SK-N-SH (cell line): Measurements from ENCODE around the gene SCN7A. TPM values are rescaled to one million over a fixed set of nuclear protein-coding genes. Genes with fewer than 3 reads are reported as not detected.
A peak's percentile ranks its signal among the peaks of the same experiment; 100 is the strongest.

Experiments used
- CTCF ChIA-PET: fragments of 300-600, 350-600 bp; formaldehyde crosslinking; extraction: SDS; loops from one replicate; lab custom pipeline; 2021; lab: Yijun Ruan, JAX
- POLR2A ChIA-PET: fragments of 350-600 bp; sonication (Branson Sonifier 250); formaldehyde crosslinking; extraction: SDS; loops from one replicate; lab custom pipeline; 2020; ENCODE audit warnings: antibody characterized with exemption, inconsistent platforms; lab: Yijun Ruan, JAX
- DNase-seq: peaks from one replicate; pipeline ENCODE4 v3.0.0; 2012
- H2AFZ ChIP-seq: fragments of 200-600 bp; sonication (generic); 2 replicates; pipeline ENCODE4 v1.8.1; 2016; ENCODE audit warnings: antibody characterized with exemption, mild to moderate bottlenecking, low read depth
- H3F3A ChIP-seq: fragments of 200-600 bp; sonication (generic); replicated peaks from 2 replicates; pipeline ENCODE3; 2016; ENCODE audit warnings: antibody characterized with exemption, mild to moderate bottlenecking; ENCODE audit not compliant: insufficient read depth
- H3K27ac ChIP-seq, 2 experiments: fragments of 200-500 bp in 1 of 2; fragments of 200-600 bp in 1 of 2; sonication (Bioruptor generic) in 1 of 2; sonication (generic), shearing (Covaris generic) in 1 of 2; 2 replicates each; pipeline versions ENCODE4 v1.5.1 to v1.6.1; 2014 to 2016; ENCODE audit warnings: low read depth in 2 of 2, inconsistent platforms in 1 of 2, low read length in 1 of 2, mild to moderate bottlenecking in 1 of 2, mixed read lengths in 1 of 2
- H3K27me3 ChIP-seq: fragments of 200-600 bp; sonication (generic), shearing (Covaris generic); 2 replicates; pipeline ENCODE4 v1.6.1; 2016; ENCODE audit warnings: mixed run types; ENCODE audit not compliant: insufficient read depth
- H3K36me3 ChIP-seq, 2 experiments: fragments of 200-500 bp in 1 of 2; fragments of 200-600 bp in 1 of 2; sonication (Bioruptor generic) in 1 of 2; sonication (generic) in 1 of 2; replicated peaks in 1 of 2; 2 replicates each; pipeline versions ENCODE3 to v1.5.1; 2014 to 2016; ENCODE audit warnings: low read length in 1 of 2, mild to moderate bottlenecking in 1 of 2; ENCODE audit not compliant: insufficient read depth in 2 of 2, control insufficient read depth in 1 of 2
- H3K4me1 ChIP-seq, 2 experiments: fragments of 200-500 bp in 1 of 2; fragments of 200-600 bp in 1 of 2; sonication (Bioruptor generic) in 1 of 2; sonication (generic), shearing (Covaris generic) in 1 of 2; 2 replicates each; pipeline versions ENCODE4 v1.5.1 to v1.6.1; 2014 to 2016; ENCODE audit warnings: low read depth in 1 of 2, low read length in 1 of 2, mixed run types in 1 of 2; ENCODE audit not compliant: insufficient read depth in 2 of 2, control insufficient read depth in 1 of 2
- H3K4me2 ChIP-seq: fragments of 200-600 bp; sonication (generic), shearing (Covaris generic); 2 replicates; pipeline ENCODE4 v1.6.1; 2017; ENCODE audit warnings: mixed run types
- H3K4me3 ChIP-seq, 2 experiments: fragments of 200-500 bp in 1 of 2; fragments of 200-600 bp in 1 of 2; sonication (Bioruptor generic) in 1 of 2; sonication (generic), shearing (Covaris generic) in 1 of 2; 2 replicates each; pipeline versions ENCODE4 v1.5.1 to v1.8.1; 2014 to 2016; ENCODE audit warnings: low read depth in 2 of 2, inconsistent platforms in 1 of 2, low read length in 1 of 2, mild to moderate bottlenecking in 1 of 2, mixed read lengths in 1 of 2, moderate library complexity in 1 of 2
- H3K79me2 ChIP-seq: fragments of 200-600 bp; sonication (generic); 2 replicates; pipeline ENCODE4 v1.8.1; 2017; ENCODE audit warnings: mild to moderate bottlenecking; ENCODE audit not compliant: insufficient read depth
- H3K9ac ChIP-seq: fragments of 200-600 bp; sonication (generic); 2 replicates; pipeline ENCODE4 v1.6.1; 2017; ENCODE audit warnings: mixed run types
- H3K9me2 ChIP-seq: fragments of 200-600 bp; sonication (generic); 2 replicates; pipeline ENCODE4 v1.6.1; 2017; ENCODE audit warnings: mixed run types
- H3K9me3 ChIP-seq: fragments of 200-600 bp; sonication (generic); 2 replicates; pipeline ENCODE4 v1.6.1; 2017; ENCODE audit warnings: mixed run types, mild to moderate bottlenecking, moderate library complexity
- H4K20me1 ChIP-seq: fragments of 200-600 bp; sonication (generic); 2 replicates; pipeline ENCODE4 v1.6.1; 2017; ENCODE audit warnings: mild to moderate bottlenecking, mixed run types; ENCODE audit not compliant: insufficient read depth
- ELF1 ChIP-seq: IDR thresholded peaks from 2 replicates; pipeline ENCODE4 v1.4.0; 2012
- EZH2phosphoT487 ChIP-seq: fragments of 200-600 bp; sonication (generic); IDR thresholded peaks from 2 replicates; pipeline ENCODE4 v1.6.1; 2017; ENCODE audit warnings: low read depth, mixed run types, mild to moderate bottlenecking, antibody characterized with exemption, moderate library complexity, borderline replicate concordance
- FOXJ3 ChIP-seq: sonication (generic); formaldehyde crosslinking; IDR thresholded peaks from 2 replicates; pipeline ENCODE4 v1.5.1; 2020; ENCODE audit warnings: mild to moderate bottlenecking, missing genetic modification reagents
- FOXM1 ChIP-seq: IDR thresholded peaks from 2 replicates; pipeline ENCODE4 v1.4.0; 2012; ENCODE audit warnings: low read depth, mild to moderate bottlenecking
- GABPA ChIP-seq: IDR thresholded peaks from 2 replicates; pipeline ENCODE4 v1.4.0; 2012; ENCODE audit warnings: low read depth, mild to moderate bottlenecking
- MEF2A ChIP-seq: IDR thresholded peaks from 2 replicates; pipeline ENCODE4 v1.4.0; 2012; ENCODE audit warnings: low read depth, borderline replicate concordance
- MXI1 ChIP-seq: IDR thresholded peaks from 2 replicates; pipeline ENCODE4 v1.6.1; 2012; ENCODE audit warnings: mild to moderate bottlenecking, low read depth, low read length, improper control_type of control experiment
- NRF1 ChIP-seq: IDR thresholded peaks from 2 replicates; pipeline ENCODE4 v1.6.1; 2012; ENCODE audit warnings: low read depth, mild to moderate bottlenecking, low read length
- POLR2AphosphoS5 ChIP-seq: IDR thresholded peaks from 2 replicates; pipeline ENCODE4 v1.6.1; 2012; ENCODE audit warnings: low read depth, low read length
- RAD21 ChIP-seq: IDR thresholded peaks from 2 replicates; pipeline ENCODE4 v1.6.1; 2012; ENCODE audit warnings: mild to moderate bottlenecking, low read length
- RCOR1 ChIP-seq: fragments of 150-350 bp; IDR thresholded peaks from 2 replicates; pipeline ENCODE4 v1.6.1; 2017; ENCODE audit warnings: antibody characterized with exemption, low read length
- TAF1 ChIP-seq: IDR thresholded peaks from 2 replicates; pipeline ENCODE4 v1.6.1; 2012; ENCODE audit warnings: low read depth, mild to moderate bottlenecking, low read length, moderate library complexity, borderline replicate concordance
- TCF12 ChIP-seq: IDR thresholded peaks from 2 replicates; pipeline ENCODE4 v1.4.0; 2012
- USF1 ChIP-seq: IDR thresholded peaks from 2 replicates; pipeline ENCODE4 v1.4.0; 2012; ENCODE audit warnings: low read depth, borderline replicate concordance
- USF2 ChIP-seq: fragments of 150-350 bp; IDR thresholded peaks from 2 replicates; pipeline ENCODE4 v1.6.1; 2017; ENCODE audit warnings: antibody characterized with exemption, low read length, low read depth, borderline replicate concordance
- WGBS: methylation state at CpG from one replicate; pipeline ENCODE4 v1.1.6; 2017; ENCODE audit warnings: low lambda C conversion rate; 5-methylcytosine and 5-hydroxymethylcytosine counted together
- polyA plus RNA-seq, 3 experiments: library from polyadenylated mRNA; depleted of rRNA; stranded (reverse); fragments of >200 nt; gene quantifications; 2 replicates each; pipeline ENCODE4 v1.2.3, GENCODE V29; 2012
- TF ChIP-seq, protein P1 (sequence below): IDR thresholded peaks from 2 replicates; pipeline ENCODE4; 2012
- TF ChIP-seq, protein P2 (sequence below): IDR thresholded peaks from 2 replicates; pipeline ENCODE4 v1.4.0; 2012; ENCODE audit warnings: low read depth, borderline replicate concordance
- TF ChIP-seq, protein P3 (sequence below): fragments of 150-350 bp; IDR thresholded peaks from 2 replicates; pipeline ENCODE4 v1.6.1; 2016; ENCODE audit warnings: mild to moderate bottlenecking, low read depth, low read length

SCN7A gene
- polyA plus RNA-seq, 1 of the 3 experiments (the other 2 are of a cell fraction) = 0.02 TPM

DNA sequence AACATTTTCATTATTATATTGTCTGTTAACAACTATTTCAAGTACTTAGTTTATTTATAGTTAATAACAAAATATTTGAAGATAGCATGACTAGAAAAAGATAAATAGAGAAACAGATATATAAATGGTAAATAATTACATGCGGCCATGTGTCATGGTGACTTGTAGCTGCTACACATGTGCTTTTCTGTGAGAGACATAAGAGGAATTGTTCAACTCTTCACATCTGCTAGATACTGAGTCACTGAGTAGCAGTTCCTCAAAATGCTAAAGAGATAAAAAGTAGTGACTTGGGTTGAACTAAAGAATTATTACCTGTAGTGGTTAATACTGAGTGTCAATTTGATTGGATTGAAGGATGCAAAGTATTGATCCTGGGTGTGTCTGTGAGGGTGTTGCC lies 80.8 kb downstream of the SCN7A start:
- Histone ChIP-seq H3K4me3 (no peak overlapping the region), H3K9ac (no peak overlapping the region), H3K79me2 (no peaks in the 10 kb centered on the region), H3K4me1 (peaks cover 2 to 29% of the 10 kb centered on the region in 2 experiments; a peak in 3 of 4 replicates), H3K9me2 (no peaks in the 10 kb centered on the region), H3F3A (peaks cover 33% of the 10 kb centered on the region), H3K9me3 (no peaks in the 10 kb centered on the region), H3K36me3 (peaks cover 0 to 4% of the 10 kb centered on the region in 2 experiments), H4K20me1 (no peaks in the 10 kb centered on the region), H2AFZ (peak overlapping the region; percentile 75; the same call in 1 of the 2 replicates), H3K27me3 (no peaks in the 10 kb centered on the region), H3K27ac (peak overlapping the region in 1 of 2 experiments; percentile 92; a peak in 2 of 4 replicates)
- CTCF ChIA-PET = no interaction called here
- POLR2A ChIA-PET = no interaction called here
- no peak for DNase-seq
- WGBS = 84% methylated on average over 1 of the region's 1 CpG
- TF ChIP-seq FOXM1 = no peak
- TF ChIP-seq ELF1 = no peak
- no peak for TF ChIP-seq MXI1
- TF ChIP-seq, protein P1, sequence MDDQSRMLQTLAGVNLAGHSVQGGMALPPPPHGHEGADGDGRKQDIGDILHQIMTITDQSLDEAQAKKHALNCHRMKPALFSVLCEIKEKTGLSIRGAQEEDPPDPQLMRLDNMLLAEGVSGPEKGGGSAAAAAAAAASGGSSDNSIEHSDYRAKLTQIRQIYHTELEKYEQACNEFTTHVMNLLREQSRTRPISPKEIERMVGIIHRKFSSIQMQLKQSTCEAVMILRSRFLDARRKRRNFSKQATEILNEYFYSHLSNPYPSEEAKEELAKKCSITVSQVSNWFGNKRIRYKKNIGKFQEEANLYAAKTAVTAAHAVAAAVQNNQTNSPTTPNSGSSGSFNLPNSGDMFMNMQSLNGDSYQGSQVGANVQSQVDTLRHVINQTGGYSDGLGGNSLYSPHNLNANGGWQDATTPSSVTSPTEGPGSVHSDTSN = no peak
- TF ChIP-seq GABPA = no peak
- no peak for TF ChIP-seq RAD21
- TF ChIP-seq USF1 = no peak
- no peak for TF ChIP-seq TAF1
- TF ChIP-seq EZH2phosphoT487 = no peak
- no peak for TF ChIP-seq TCF12
- TF ChIP-seq, protein P2, sequence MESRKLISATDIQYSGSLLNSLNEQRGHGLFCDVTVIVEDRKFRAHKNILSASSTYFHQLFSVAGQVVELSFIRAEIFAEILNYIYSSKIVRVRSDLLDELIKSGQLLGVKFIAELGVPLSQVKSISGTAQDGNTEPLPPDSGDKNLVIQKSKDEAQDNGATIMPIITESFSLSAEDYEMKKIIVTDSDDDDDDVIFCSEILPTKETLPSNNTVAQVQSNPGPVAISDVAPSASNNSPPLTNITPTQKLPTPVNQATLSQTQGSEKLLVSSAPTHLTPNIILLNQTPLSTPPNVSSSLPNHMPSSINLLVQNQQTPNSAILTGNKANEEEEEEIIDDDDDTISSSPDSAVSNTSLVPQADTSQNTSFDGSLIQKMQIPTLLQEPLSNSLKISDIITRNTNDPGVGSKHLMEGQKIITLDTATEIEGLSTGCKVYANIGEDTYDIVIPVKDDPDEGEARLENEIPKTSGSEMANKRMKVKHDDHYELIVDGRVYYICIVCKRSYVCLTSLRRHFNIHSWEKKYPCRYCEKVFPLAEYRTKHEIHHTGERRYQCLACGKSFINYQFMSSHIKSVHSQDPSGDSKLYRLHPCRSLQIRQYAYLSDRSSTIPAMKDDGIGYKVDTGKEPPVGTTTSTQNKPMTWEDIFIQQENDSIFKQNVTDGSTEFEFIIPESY = no peak
- TF ChIP-seq, all 33 proteins: peak for 0
- H3K4me2 ChIP-seq = no peak overlapping the region

GRCh38 chr2:166411473-166412230 lies 82.4 kb downstream of the SCN7A start:
- H2AFZ ChIP-seq = peak overlapping the region; percentile 75
- POLR2A ChIA-PET = no interaction called here
- no peaks in the 10 kb centered on the region for H3K27me3 ChIP-seq
- H3K79me2 ChIP-seq = no peaks in the 10 kb centered on the region
- peak overlapping the region; percentile 67 to 92; a peak in 3 of 4 replicates for H3K27ac ChIP-seq
- H3K9me3 ChIP-seq = no peaks in the 10 kb centered on the region
- no peaks in the 10 kb centered on the region for H4K20me1 ChIP-seq
- H3K4me1 ChIP-seq = peaks cover 2 to 29% of the 10 kb centered on the region in 2 experiments; a peak in 3 of 4 replicates
- DNase-seq = no peak
- CTCF ChIA-PET = interaction anchor here (0.5 to 1.5 kb wide), 5 partner anchors 8 to 255 kb away, joined by 3 to 8 read pairs (median 3); no protein-coding TSS in a partner anchor
- peak overlapping the region; percentile 71 for H3K4me2 ChIP-seq
- no peaks in the 10 kb centered on the region for H3K9me2 ChIP-seq
- peak overlapping the region; percentile 19 to 21; a peak in 3 of 4 replicates for H3K4me3 ChIP-seq
- WGBS = 5% methylated on average over 6 of the region's 6 CpGs
- peaks cover 33% of the 10 kb centered on the region for H3F3A ChIP-seq
- H3K36me3 ChIP-seq = peaks cover 0 to 4% of the 10 kb centered on the region in 2 experiments
- peak overlapping the region; percentile 68 for H3K9ac ChIP-seq
- TF ChIP-seq FOXJ3 (CRISPR knock-in tag) (no peak), ELF1 (no peak), POLR2AphosphoS5 (no peak), GABPA (no peak), MEF2A (no peak), RCOR1 (no peak), USF2 (no peak), NRF1 (no peak)
- TF ChIP-seq, protein P2 = no peak
- TF ChIP-seq, protein P3, sequence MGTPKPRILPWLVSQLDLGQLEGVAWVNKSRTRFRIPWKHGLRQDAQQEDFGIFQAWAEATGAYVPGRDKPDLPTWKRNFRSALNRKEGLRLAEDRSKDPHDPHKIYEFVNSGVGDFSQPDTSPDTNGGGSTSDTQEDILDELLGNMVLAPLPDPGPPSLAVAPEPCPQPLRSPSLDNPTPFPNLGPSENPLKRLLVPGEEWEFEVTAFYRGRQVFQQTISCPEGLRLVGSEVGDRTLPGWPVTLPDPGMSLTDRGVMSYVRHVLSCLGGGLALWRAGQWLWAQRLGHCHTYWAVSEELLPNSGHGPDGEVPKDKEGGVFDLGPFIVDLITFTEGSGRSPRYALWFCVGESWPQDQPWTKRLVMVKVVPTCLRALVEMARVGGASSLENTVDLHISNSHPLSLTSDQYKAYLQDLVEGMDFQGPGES = no peak
